GM18526 (cell line): Measurements from ENCODE around the gene CD300LD.

ENCODE experiments used
- POLR2A ChIP-seq: IDR thresholded peaks from 3 replicates; pipeline ENCODE4 v1.6.1; 2011; ENCODE audit not compliant: insufficient read length; ENCODE audit errors: extremely low read depth

CD300LD gene

GRCh38 chr17:74592087-74592990, at the start of gene CD300LD:
Gene CD300LD (minus strand): TSS chr17:74592283. CDS start chr17:74592202, 81 bp downstream.
- TF ChIP-seq POLR2A, result no peak

- no peak for TF ChIP-seq POLR2A
These were observed 49.3 kb upstream of the CD300LD start for GRCh38 chr17:74641224-74641957.

GRCh38 chr17:74639704-74640151, 47.6 kb upstream of the CD300LD start:
- no peak for TF ChIP-seq POLR2A

- TF ChIP-seq POLR2A, result no peak
These were observed 45.8 kb upstream of the CD300LD start for GRCh38 chr17:74637926-74638325.

GRCh38 chr17:74637265-74637664, 45.2 kb upstream of the CD300LD start:
- TF ChIP-seq POLR2A, result no peak

GRCh38 chr17:74635418-74635817, 43.3 kb upstream of the CD300LD start:
- TF ChIP-seq POLR2A, result no peak

GRCh38 chr17:74633326-74633725, 41.2 kb upstream of the CD300LD start:
- no peak for TF ChIP-seq POLR2A

GRCh38 chr17:74632617-74633016, 40.5 kb upstream of the CD300LD start:
- TF ChIP-seq POLR2A, result no peak

- TF ChIP-seq POLR2A, result no peak
These were observed 39.7 kb upstream of the CD300LD start for GRCh38 chr17:74631468-74632450.

- no peak for TF ChIP-seq POLR2A
These were observed 33.6 kb upstream of the CD300LD start for GRCh38 chr17:74625661-74626060.

GRCh38 chr17:74624131-74624530, 32.0 kb upstream of the CD300LD start:
- TF ChIP-seq POLR2A, result no peak

GRCh38 chr17:74623693-74624093, 31.6 kb upstream of the CD300LD start, which contains the start of gene CD300E:
Gene CD300E (minus strand): TSS chr17:74623738. CDS start chr17:74623621, 117 bp downstream.
- no peak for TF ChIP-seq POLR2A

- TF ChIP-seq POLR2A, result no peak
These were observed 27.1 kb upstream of the CD300LD start for GRCh38 chr17:74619077-74619673.

GRCh38 chr17:74618451-74618850, 26.4 kb upstream of the CD300LD start:
- no peak for TF ChIP-seq POLR2A
